ENCODE data around the gene JAZF1.

JAZF1 gene

GRCh38 chr7:28106321-28106829, 74.2 kb downstream of the JAZF1 start:
- TF ChIP-seq CTCF (IDR thresholded peaks at IDR 0.05; ENCODE audit: low read depth, low read length), result no peak
- H3K4me3 ChIP-seq (ENCODE audit: low read depth, low read length), result no peak overlapping the region
- in situ Hi-C loops (cut with HindIII; ENCODE audit: low sequenced_read_pairs), result no loop called here
- peak; percentile 35 for DNase-seq (ENCODE audit: low read depth, low spot score)

DNA sequence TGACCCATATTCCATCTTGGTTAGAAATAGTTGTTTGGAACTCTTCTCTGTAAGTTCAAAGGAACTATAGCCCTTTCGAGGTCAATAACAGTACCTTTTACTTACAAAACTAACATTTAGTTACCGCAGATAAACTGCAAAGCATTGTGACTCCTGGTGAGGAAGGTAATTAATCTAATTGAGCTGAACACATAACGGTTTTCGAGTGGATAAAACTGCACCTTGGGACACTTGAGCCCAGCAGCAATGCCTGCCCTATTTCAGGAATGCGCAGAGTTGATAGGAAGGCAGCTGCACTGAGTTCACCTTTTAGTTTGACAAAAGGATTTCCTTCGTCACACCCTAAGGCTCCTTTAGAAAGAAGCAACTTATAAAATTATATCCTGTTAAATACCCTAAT, 75.4 kb downstream of the JAZF1 start:
- H3K4me3 ChIP-seq (ENCODE audit: low read depth, low read length), result no peak overlapping the region
- DNase-seq (ENCODE audit: low read depth, low spot score), result no peak
- no peak for TF ChIP-seq CTCF (IDR thresholded peaks at IDR 0.05; ENCODE audit: low read depth, low read length)
- in situ Hi-C loops (cut with HindIII; ENCODE audit: low sequenced_read_pairs), result no loop called here

GRCh38 chr7:28104811-28105210, 75.8 kb downstream of the JAZF1 start:
- TF ChIP-seq CTCF (IDR thresholded peaks at IDR 0.05; ENCODE audit: low read depth, low read length), result no peak
- H3K4me3 ChIP-seq (ENCODE audit: low read depth, low read length), result no peak overlapping the region
- no peak for DNase-seq (ENCODE audit: low read depth, low spot score)
- in situ Hi-C loops (cut with HindIII; ENCODE audit: low sequenced_read_pairs), result no loop called here

DNA sequence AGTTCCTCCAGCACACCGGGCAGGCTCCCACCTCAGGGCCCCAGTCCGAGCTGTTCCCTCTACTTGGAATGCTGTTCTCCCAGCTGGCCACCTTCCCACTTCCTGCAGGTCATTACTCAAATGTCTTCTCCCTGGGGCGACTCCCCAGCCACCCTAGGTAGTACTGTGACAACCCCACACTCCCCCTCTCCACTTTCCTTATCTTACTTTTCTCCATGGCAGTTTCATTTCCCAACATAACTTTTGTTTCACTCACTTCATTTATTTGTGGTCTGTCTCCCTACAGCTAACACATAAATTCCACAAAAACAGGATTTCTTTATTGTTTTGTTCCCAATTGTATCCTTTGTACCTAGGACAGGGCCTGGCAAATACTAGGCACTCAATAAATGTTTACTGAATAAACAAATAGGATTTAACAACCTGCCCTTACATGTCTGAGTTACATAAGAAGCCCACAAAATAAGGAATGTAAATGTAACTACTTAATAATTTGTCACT, 76.5 kb downstream of the JAZF1 start:
- no peak for TF ChIP-seq CTCF (IDR thresholded peaks at IDR 0.05; ENCODE audit: low read depth, low read length)
- no peak for DNase-seq (ENCODE audit: low read depth, low spot score)
- in situ Hi-C loops (cut with HindIII; ENCODE audit: low sequenced_read_pairs), result no loop called here
- no peak overlapping the region for H3K4me3 ChIP-seq (ENCODE audit: low read depth, low read length)

- TF ChIP-seq CTCF (IDR thresholded peaks at IDR 0.05; ENCODE audit: low read depth, low read length), result no peak
- DNase-seq (ENCODE audit: low read depth, low spot score), result peak; percentile 69
- in situ Hi-C loops (cut with HindIII; ENCODE audit: low sequenced_read_pairs), result no loop called here
- H3K4me3 ChIP-seq (ENCODE audit: low read depth, low read length), result no peak overlapping the region
Measured at GRCh38 chr7:28102797-28103196, 77.8 kb downstream of the JAZF1 start.

DNA sequence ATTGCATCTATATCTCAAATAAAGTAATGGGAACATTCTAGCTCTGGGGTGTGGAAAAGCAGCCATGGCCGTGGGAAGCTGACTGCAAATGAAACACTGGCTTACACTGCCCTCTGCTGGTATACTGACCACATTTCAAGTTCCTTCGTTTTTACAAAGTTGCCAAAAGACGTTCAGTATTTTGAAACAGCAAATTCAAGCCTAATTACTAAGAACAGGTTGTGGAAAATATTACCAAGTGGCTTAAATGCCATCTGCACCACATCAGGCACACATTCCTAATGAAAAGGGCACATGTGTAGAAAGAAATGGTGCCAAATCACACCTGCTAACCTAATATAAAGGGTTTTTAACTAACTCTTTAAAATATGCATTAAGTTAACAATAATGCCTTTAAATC, 83.9 kb downstream of the JAZF1 start:
- TF ChIP-seq CTCF (IDR thresholded peaks at IDR 0.05; ENCODE audit: low read depth, low read length), result peak; percentile 83
- peak; percentile 65 for DNase-seq (ENCODE audit: low read depth, low spot score)
- in situ Hi-C loops (cut with HindIII; ENCODE audit: low sequenced_read_pairs), result no loop called here
- H3K4me3 ChIP-seq (ENCODE audit: low read depth, low read length), result no peak overlapping the region

- in situ Hi-C loops (cut with HindIII; ENCODE audit: low sequenced_read_pairs), result no loop called here
- no peak overlapping the region for H3K4me3 ChIP-seq (ENCODE audit: low read depth, low read length)
- no peak for DNase-seq (ENCODE audit: low read depth, low spot score)
- TF ChIP-seq CTCF (IDR thresholded peaks at IDR 0.05; ENCODE audit: low read depth, low read length), result no peak
Measured at GRCh38 chr7:28095231-28095630, 85.4 kb downstream of the JAZF1 start.
